K562 (cell line): Measurements from ENCODE around the gene PHYKPL. TPM values are rescaled to one million over a fixed set of nuclear protein-coding genes. Genes with fewer than 3 reads are reported as not detected.

Source experiments
- CTBP1 ChIP-seq: fragments of 450-650 bp; IDR thresholded peaks from 2 replicates; pipeline ENCODE4 v1.6.1; 2016; ENCODE audit warnings: borderline replicate concordance
- DPF2 ChIP-seq: fragments of 450-650 bp; IDR thresholded peaks from 2 replicates; pipeline ENCODE4 v1.6.1; 2016
- ETV5 ChIP-seq: sonication (generic); formaldehyde crosslinking; IDR thresholded peaks from 2 replicates; pipeline ENCODE4 v1.4.0; 2020; ENCODE audit warnings: low read depth, mild to moderate bottlenecking, missing genetic modification reagents
- GABPB2 ChIP-seq: fragments of 250-450 bp; sonication (Bioruptor Pico); conservative IDR thresholded peaks from 2 replicates; pipeline ENCODE4 v1.5.1; 2021; ENCODE audit warnings: mild to moderate bottlenecking
- HDAC1 ChIP-seq, 2 experiments: fragments of 450-650 bp; IDR thresholded peaks; 2 replicates each; pipeline ENCODE4 v1.6.1; 2016 to 2017; ENCODE audit warnings: inconsistent platforms in 1 of 2, mild to moderate bottlenecking in 1 of 2, moderate library complexity in 1 of 2
- HDAC2 ChIP-seq: fragments of 450-650 bp; IDR thresholded peaks from 2 replicates; pipeline ENCODE4 v1.6.1; 2016; ENCODE audit warnings: mild to moderate bottlenecking
- LEF1 ChIP-seq: fragments of 450-650 bp; IDR thresholded peaks from 2 replicates; pipeline ENCODE4 v1.6.1; 2016; ENCODE audit warnings: mild to moderate bottlenecking
- MECOM ChIP-seq: fragments of 250-450 bp; sonication (Bioruptor Pico); IDR thresholded peaks from 2 replicates; pipeline ENCODE4 v1.8.0; 2022; ENCODE audit warnings: inconsistent platforms
- NCOA2 ChIP-seq, 2 experiments: fragments of 450-650 bp; IDR thresholded peaks; 2 replicates each; pipeline ENCODE4 v1.6.1; 2018; ENCODE audit warnings: mild to moderate bottlenecking in 2 of 2, moderate library complexity in 1 of 2; ENCODE audit not compliant: partially characterized antibody in 2 of 2
- PPARD ChIP-seq: fragments of 250-450 bp; sonication (Bioruptor Pico); IDR thresholded peaks from 2 replicates; pipeline ENCODE4 v1.8.0; 2022; ENCODE audit warnings: inconsistent platforms, mild to moderate bottlenecking, moderate library complexity
- PRDM10 ChIP-seq: fragments of 450-650 bp; IDR thresholded peaks from 2 replicates; pipeline ENCODE4 v1.6.1; 2018; ENCODE audit not compliant: partially characterized antibody
- PTBP1 ChIP-seq: fragments of 200-400 bp; formaldehyde crosslinking; IDR thresholded peaks from 2 replicates; pipeline ENCODE4 v1.6.1; 2017; ENCODE audit warnings: low read depth, low read length
- SMARCB1 ChIP-seq: IDR thresholded peaks from 2 replicates; pipeline ENCODE4 v1.6.1; 2011; ENCODE audit warnings: improper control_type of control experiment, low read depth; ENCODE audit not compliant: insufficient read length
- ZNF311 ChIP-seq: fragments of 250-450 bp; sonication (Bioruptor Pico); IDR thresholded peaks from 2 replicates; pipeline ENCODE4 v1.4.0; 2020; ENCODE audit warnings: mild to moderate bottlenecking, moderate library complexity
- ZNF639 ChIP-seq, 2 experiments: fragments of 200-800 bp in 1 of 2; sonication (Bioruptor generic) in 1 of 2; sonication (generic) in 1 of 2; formaldehyde crosslinking in 1 of 2; IDR thresholded peaks in 1 of 2; conservative IDR thresholded peaks in 1 of 2; 2 replicates each; pipeline versions ENCODE4 v1.5.0 to v1.6.1; 2016 to 2020; ENCODE audit warnings: missing compliant biosample characterization in 1 of 2, missing genetic modification characterization in 1 of 2, missing genetic modification reagents in 1 of 2
- ZNF707 ChIP-seq: fragments of 250-450 bp; sonication (Bioruptor Pico); conservative IDR thresholded peaks from 2 replicates; pipeline ENCODE4 v1.8.0; 2022; ENCODE audit warnings: inconsistent platforms, mild to moderate bottlenecking, moderate library complexity
- polyA plus RNA-seq, 8 experiments: library from polyadenylated mRNA; depleted of rRNA in 4 of 8; stranded (reverse) in 5 of 8; unstranded in 3 of 8; fragments of >200 nt; fragmentation: Nextera tagmentation in 2 of 8; fragmentation: Illumina TruSeq in 1 of 8; extraction: Ambion mirVana in 2 of 8; extraction: Trizol in 1 of 8; gene quantifications; 2 replicates each; pipeline versions ENCODE4 v1.2.1 to v1.2.3, GENCODE V29; 2011 to 2014; ENCODE audit warnings: inconsistent platforms in 1 of 8, missing spikeins in 1 of 8
- total RNA-seq, 7 experiments: library from RNA; depleted of rRNA in 6 of 7; stranded (reverse); fragments of >200 nt in 6 of 7; fragmentation: Illumina TruSeq in 2 of 7; extraction: Trizol in 2 of 7; gene quantifications; 2 replicates each; pipeline versions ENCODE4 v1.2.1 to v1.2.3, GENCODE V29; 2011 to 2021; ENCODE audit warnings: low replicate concordance in 1 of 7
- TF ChIP-seq, protein P1 (sequence below): IDR thresholded peaks from 3 replicates; pipeline ENCODE4 v1.6.1; 2011; ENCODE audit warnings: borderline replicate concordance, mild to moderate bottlenecking, moderate library complexity; ENCODE audit not compliant: insufficient read length; ENCODE audit errors: extremely low read depth
- TF ChIP-seq, protein P2 (sequence below), 2 experiments: IDR thresholded peaks; 2 replicates each; pipeline ENCODE4 v1.6.1; 2011; ENCODE audit warnings: borderline replicate concordance in 1 of 2, control low read depth in 1 of 2, low read depth in 1 of 2, low read length in 1 of 2, mild to moderate bottlenecking in 1 of 2, mixed read lengths in 1 of 2, moderate library complexity in 1 of 2; ENCODE audit not compliant: insufficient read depth in 1 of 2, insufficient read length in 1 of 2, poor library complexity in 1 of 2, severe bottlenecking in 1 of 2; ENCODE audit errors: extremely low read depth in 1 of 2

Gene PHYKPL
- total and polyA plus RNA-seq, 9 of the 15 experiments (the other 6 are each of a cell fraction or from before 2014, with no cell fraction given) = 4.7 to 34.7 (median 18.6) TPM

DNA sequence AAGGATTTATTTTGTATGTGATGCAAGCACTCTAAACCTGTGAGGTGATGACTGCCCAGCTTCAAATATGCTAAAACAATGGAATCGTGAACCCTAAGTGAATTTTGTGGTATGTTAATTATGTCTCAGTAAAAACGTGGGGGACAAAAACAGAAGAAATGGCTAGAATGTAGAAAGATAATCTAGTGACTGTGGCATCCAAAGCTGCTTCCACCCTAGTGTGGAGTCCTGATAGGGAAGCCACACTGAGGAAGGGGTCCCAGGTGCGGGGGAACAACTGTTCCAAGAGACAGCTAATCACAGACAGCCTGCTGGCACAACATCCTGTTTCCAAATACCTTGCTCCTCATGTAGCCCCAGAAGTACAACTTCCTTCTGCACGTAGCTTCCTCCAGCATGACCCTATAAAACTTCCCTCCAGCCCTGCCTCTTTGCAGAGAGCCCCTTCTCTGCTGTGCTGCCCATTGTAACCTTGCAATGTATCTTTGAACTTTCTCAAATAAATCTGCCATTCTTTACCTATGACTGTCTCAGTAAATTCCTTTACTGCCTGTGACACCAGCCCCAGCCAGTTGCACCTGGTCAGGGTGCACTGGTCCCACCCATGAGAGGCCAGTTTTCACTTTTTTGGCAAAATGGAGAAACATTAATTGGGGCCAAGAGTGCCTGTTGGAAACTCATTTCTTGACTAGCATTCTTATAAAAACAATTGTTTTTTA lies 50.3 kb downstream of the PHYKPL start (continued):
- TF ChIP-seq PRDM10 (no peak), ETV5 (CRISPR knock-in tag) (peak; percentile 79), GABPB2 (CRISPR knock-in tag) (no peak), ZNF639 (CRISPR knock-in tag; conservative IDR thresholded peaks at IDR 0.05 in 1 of 2, IDR thresholded peaks at IDR 0.05 in 1 of 2) (no peak), MECOM (CRISPR knock-in tag) (no peak), DPF2 (peak; percentile 59; the same call in 1 of the 2 replicates), PPARD (CRISPR knock-in tag) (no peak), ZNF707 (CRISPR knock-in tag) (no peak), NCOA2 (IDR thresholded peaks at IDR 0.05; ENCODE audit: partially characterized antibody in 2 of 2) (no peak), HDAC1 (IDR thresholded peaks at IDR 0.05) (peak in 1 of 2 experiments; percentile 31; a peak in 1 of 4 replicates), PTBP1 (no peak), CTBP1 (peak; percentile 51; the same call in 1 of the 2 replicates), HDAC2 (peak; percentile 66), SMARCB1 (no peak), ZNF311 (CRISPR knock-in tag) (peak; percentile 68; the same call in 1 of the 2 replicates), LEF1 (0 out of 2 replicates have a peak, but pooled peaks have one; percentile 42)
- TF ChIP-seq, protein P1, sequence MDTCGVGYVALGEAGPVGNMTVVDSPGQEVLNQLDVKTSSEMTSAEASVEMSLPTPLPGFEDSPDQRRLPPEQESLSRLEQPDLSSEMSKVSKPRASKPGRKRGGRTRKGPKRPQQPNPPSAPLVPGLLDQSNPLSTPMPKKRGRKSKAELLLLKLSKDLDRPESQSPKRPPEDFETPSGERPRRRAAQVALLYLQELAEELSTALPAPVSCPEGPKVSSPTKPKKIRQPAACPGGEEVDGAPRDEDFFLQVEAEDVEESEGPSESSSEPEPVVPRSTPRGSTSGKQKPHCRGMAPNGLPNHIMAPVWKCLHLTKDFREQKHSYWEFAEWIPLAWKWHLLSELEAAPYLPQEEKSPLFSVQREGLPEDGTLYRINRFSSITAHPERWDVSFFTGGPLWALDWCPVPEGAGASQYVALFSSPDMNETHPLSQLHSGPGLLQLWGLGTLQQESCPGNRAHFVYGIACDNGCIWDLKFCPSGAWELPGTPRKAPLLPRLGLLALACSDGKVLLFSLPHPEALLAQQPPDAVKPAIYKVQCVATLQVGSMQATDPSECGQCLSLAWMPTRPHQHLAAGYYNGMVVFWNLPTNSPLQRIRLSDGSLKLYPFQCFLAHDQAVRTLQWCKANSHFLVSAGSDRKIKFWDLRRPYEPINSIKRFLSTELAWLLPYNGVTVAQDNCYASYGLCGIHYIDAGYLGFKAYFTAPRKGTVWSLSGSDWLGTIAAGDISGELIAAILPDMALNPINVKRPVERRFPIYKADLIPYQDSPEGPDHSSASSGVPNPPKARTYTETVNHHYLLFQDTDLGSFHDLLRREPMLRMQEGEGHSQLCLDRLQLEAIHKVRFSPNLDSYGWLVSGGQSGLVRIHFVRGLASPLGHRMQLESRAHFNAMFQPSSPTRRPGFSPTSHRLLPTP = no peak
- TF ChIP-seq, protein P2, sequence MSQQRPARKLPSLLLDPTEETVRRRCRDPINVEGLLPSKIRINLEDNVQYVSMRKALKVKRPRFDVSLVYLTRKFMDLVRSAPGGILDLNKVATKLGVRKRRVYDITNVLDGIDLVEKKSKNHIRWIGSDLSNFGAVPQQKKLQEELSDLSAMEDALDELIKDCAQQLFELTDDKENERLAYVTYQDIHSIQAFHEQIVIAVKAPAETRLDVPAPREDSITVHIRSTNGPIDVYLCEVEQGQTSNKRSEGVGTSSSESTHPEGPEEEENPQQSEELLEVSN (IDR thresholded peaks at IDR 0.05; ENCODE audit: borderline replicate concordance in 1 of 2, extremely low read depth in 1 of 2, insufficient read depth in 1 of 2, insufficient read length in 1 of 2, low read depth in 1 of 2, low read length in 1 of 2, poor library complexity in 1 of 2, severe bottlenecking in 1 of 2) = no peak
